ENCODE data around the gene COX7A1.

DNA sequence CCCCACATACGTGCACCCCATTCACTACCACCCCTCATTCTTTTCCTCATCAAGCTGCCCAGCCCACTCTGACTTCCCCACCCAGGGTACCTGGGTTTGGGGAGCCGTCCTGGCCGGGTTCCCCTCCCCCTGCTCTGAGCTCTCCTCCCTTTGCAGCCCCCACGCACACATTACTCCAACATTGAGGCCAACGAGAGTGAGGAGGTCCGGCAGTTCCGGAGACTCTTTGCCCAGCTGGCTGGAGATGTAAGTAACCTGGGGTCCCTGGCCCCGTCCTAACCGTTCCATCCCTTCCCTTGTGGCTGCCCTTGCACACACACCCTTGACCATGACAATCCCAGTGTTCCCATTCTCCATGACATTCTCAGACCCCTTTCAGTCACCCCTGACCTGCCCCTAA, 9.8 kb downstream of the COX7A1 start:
- TF ChIP-seq, protein P1, sequence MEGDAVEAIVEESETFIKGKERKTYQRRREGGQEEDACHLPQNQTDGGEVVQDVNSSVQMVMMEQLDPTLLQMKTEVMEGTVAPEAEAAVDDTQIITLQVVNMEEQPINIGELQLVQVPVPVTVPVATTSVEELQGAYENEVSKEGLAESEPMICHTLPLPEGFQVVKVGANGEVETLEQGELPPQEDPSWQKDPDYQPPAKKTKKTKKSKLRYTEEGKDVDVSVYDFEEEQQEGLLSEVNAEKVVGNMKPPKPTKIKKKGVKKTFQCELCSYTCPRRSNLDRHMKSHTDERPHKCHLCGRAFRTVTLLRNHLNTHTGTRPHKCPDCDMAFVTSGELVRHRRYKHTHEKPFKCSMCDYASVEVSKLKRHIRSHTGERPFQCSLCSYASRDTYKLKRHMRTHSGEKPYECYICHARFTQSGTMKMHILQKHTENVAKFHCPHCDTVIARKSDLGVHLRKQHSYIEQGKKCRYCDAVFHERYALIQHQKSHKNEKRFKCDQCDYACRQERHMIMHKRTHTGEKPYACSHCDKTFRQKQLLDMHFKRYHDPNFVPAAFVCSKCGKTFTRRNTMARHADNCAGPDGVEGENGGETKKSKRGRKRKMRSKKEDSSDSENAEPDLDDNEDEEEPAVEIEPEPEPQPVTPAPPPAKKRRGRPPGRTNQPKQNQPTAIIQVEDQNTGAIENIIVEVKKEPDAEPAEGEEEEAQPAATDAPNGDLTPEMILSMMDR (IDR thresholded peaks at IDR 0.05; ENCODE audit: low read depth, low read length, poor library complexity, severe bottlenecking), result no peak
- no peak for TF ChIP-seq EZH2phosphoT487 (IDR thresholded peaks at IDR 0.05; ENCODE audit: borderline replicate concordance, low read length)
